K562 (cell line): ENCODE results near the gene HES6. TPM values are rescaled to one million over a fixed set of nuclear protein-coding genes. Genes with fewer than 3 reads are reported as not detected.

ENCODE experiments used
- COPS2 ChIP-seq: fragments of 450-650 bp; conservative IDR thresholded peaks from 2 replicates; pipeline ENCODE4 v1.6.1; 2016; ENCODE audit warnings: mild to moderate bottlenecking, moderate library complexity
- CREB3L1 ChIP-seq: fragments of 450-650 bp; IDR thresholded peaks from 2 replicates; pipeline ENCODE4 v1.6.1; 2014; ENCODE audit warnings: low read depth, mild to moderate bottlenecking, moderate library complexity, borderline replicate concordance
- CTCF ChIP-seq, 3 experiments: IDR thresholded peaks in 2 of 3; conservative IDR thresholded peaks in 1 of 3; 2 replicates each; pipeline ENCODE4 v1.5.1; 2011 to 2012; ENCODE audit warnings: low read length in 3 of 3, mild to moderate bottlenecking in 3 of 3, control low read depth in 2 of 3, improper control_type of control experiment in 1 of 3, inconsistent platforms in 1 of 3, low read depth in 1 of 3, mixed read lengths in 1 of 3, moderate library complexity in 1 of 3; ENCODE audit not compliant: insufficient read depth in 2 of 3
- DEAF1 ChIP-seq: fragments of 450-650 bp; formaldehyde crosslinking; IDR thresholded peaks from 2 replicates; pipeline ENCODE4 v1.4.0; 2020; ENCODE audit warnings: mild to moderate bottlenecking, moderate library complexity
- EHMT2 ChIP-seq: fragments of 450-650 bp; IDR thresholded peaks from 2 replicates; pipeline ENCODE4 v1.6.1; 2018; ENCODE audit warnings: antibody characterized with exemption
- EP300 ChIP-seq: IDR thresholded peaks from 2 replicates; pipeline ENCODE4 v1.6.1; 2012; ENCODE audit warnings: low read length, improper control_type of control experiment
- MTA3 ChIP-seq: fragments of 450-650 bp; formaldehyde crosslinking; IDR thresholded peaks from 2 replicates; pipeline ENCODE4 v1.6.1; 2017; ENCODE audit warnings: mild to moderate bottlenecking, borderline replicate concordance
- NCOA6 ChIP-seq: fragments of 450-650 bp; IDR thresholded peaks from 2 replicates; pipeline ENCODE4 v1.6.1; 2017; ENCODE audit warnings: mild to moderate bottlenecking
- NFIC ChIP-seq: fragments of 450-650 bp; IDR thresholded peaks from 2 replicates; pipeline ENCODE4 v1.6.1; 2017; ENCODE audit warnings: mild to moderate bottlenecking, inconsistent platforms
- OTX1 ChIP-seq: fragments of 450-650 bp; formaldehyde crosslinking; IDR thresholded peaks from 2 replicates; pipeline ENCODE4 v1.4.0; 2022; ENCODE audit warnings: mild to moderate bottlenecking
- PHF8 ChIP-seq: fragments of 200-600 bp; sonication (generic); IDR thresholded peaks from 2 replicates; pipeline ENCODE4 v1.6.1; 2012; ENCODE audit warnings: mixed run types, mild to moderate bottlenecking, inconsistent platforms, low read length, moderate library complexity, borderline replicate concordance
- RUNX1 ChIP-seq: sonication (generic); IDR thresholded peaks from 2 replicates; pipeline ENCODE4 v1.6.1; 2016; ENCODE audit warnings: antibody characterized with exemption, low read depth
- SLC30A9 ChIP-seq: fragments of 250-450 bp; sonication (Bioruptor Pico); IDR thresholded peaks from 2 replicates; pipeline ENCODE4 v1.8.0; 2022; ENCODE audit warnings: mild to moderate bottlenecking, moderate library complexity
- SMC3 ChIP-seq: conservative IDR thresholded peaks from 2 replicates; pipeline ENCODE4 v1.6.1; 2011; ENCODE audit warnings: low read depth, low read length, improper control_type of control experiment; ENCODE audit not compliant: insufficient read depth
- SPI1 ChIP-seq: IDR thresholded peaks from 2 replicates; pipeline ENCODE4 v1.6.1; 2011; ENCODE audit warnings: low read depth, low read length, control low read depth, borderline replicate concordance
- STAG1 ChIP-seq: sonication (generic); formaldehyde crosslinking; IDR thresholded peaks from 2 replicates; pipeline ENCODE4 v1.5.0; 2020; ENCODE audit warnings: missing genetic modification reagents, borderline replicate concordance
- USF1 ChIP-seq: sonication (generic); formaldehyde crosslinking; IDR thresholded peaks from 2 replicates; pipeline ENCODE4 v1.9.0; 2022; ENCODE audit warnings: mild to moderate bottlenecking, missing genetic modification reagents
- ZNF23 ChIP-seq: fragments of 250-450 bp; sonication (Bioruptor Pico); IDR thresholded peaks from 2 replicates; pipeline ENCODE4 v1.4.0; 2020; ENCODE audit warnings: mild to moderate bottlenecking
- ZNF398 ChIP-seq: fragments of 250-450 bp; sonication (Bioruptor Pico); IDR thresholded peaks from 2 replicates; pipeline ENCODE4 v1.8.0; 2021; ENCODE audit warnings: moderate library complexity, mild to moderate bottlenecking, inconsistent platforms
- ZNF586 ChIP-seq: fragments of 450-650 bp; formaldehyde crosslinking; conservative IDR thresholded peaks from 2 replicates; pipeline ENCODE4 v1.4.0; 2020; ENCODE audit warnings: mild to moderate bottlenecking, moderate library complexity
- polyA plus RNA-seq, 8 experiments: library from polyadenylated mRNA; depleted of rRNA in 4 of 8; stranded (reverse) in 5 of 8; unstranded in 3 of 8; fragments of >200 nt; fragmentation: Nextera tagmentation in 2 of 8; fragmentation: Illumina TruSeq in 1 of 8; extraction: Ambion mirVana in 2 of 8; extraction: Trizol in 1 of 8; gene quantifications; 2 replicates each; pipeline versions ENCODE4 v1.2.1 to v1.2.3, GENCODE V29; 2011 to 2014; ENCODE audit warnings: inconsistent platforms in 1 of 8, missing spikeins in 1 of 8
- total RNA-seq, 7 experiments: library from RNA; depleted of rRNA in 6 of 7; stranded (reverse); fragments of >200 nt in 6 of 7; fragmentation: Illumina TruSeq in 2 of 7; extraction: Trizol in 2 of 7; gene quantifications; 2 replicates each; pipeline versions ENCODE4 v1.2.1 to v1.2.3, GENCODE V29; 2011 to 2021; ENCODE audit warnings: low replicate concordance in 1 of 7

HES6 gene
- total and polyA plus RNA-seq, 9 of the 15 experiments (the other 6 are each of a cell fraction or from before 2014, with no cell fraction given) = 6.2 to 133 (median 29.2) TPM

GRCh38 chr2:238263204-238264071 lies 23.6 kb upstream of the HES6 start (continued):
- TF ChIP-seq SPI1 = no peak
- TF ChIP-seq OTX1 (CRISPR knock-in tag) = no peak
- TF ChIP-seq EP300 = no peak
- TF ChIP-seq ZNF23 (CRISPR knock-in tag) = no peak
- peak; percentile 77 to 79 (median 79) for TF ChIP-seq CTCF (IDR thresholded peaks at IDR 0.05 in 2 of 3, conservative IDR thresholded peaks at IDR 0.05 in 1 of 3; ENCODE audit: insufficient read depth in 2 of 3, low read depth in 1 of 3, low read length in 3 of 3)
- TF ChIP-seq DEAF1 = 0 out of 2 replicates have a peak, but pooled peaks have one; percentile 11
- TF ChIP-seq EHMT2 = no peak
- TF ChIP-seq ZNF586 (CRISPR knock-in tag) = no peak
- no peak for TF ChIP-seq PHF8
- TF ChIP-seq NFIC = peak; percentile 8; the same call in 1 of the 2 replicates
- no peak for TF ChIP-seq SLC30A9 (CRISPR knock-in tag)
- TF ChIP-seq RUNX1 = no peak
- no peak for TF ChIP-seq USF1 (CRISPR knock-in tag)
- TF ChIP-seq ZNF398 (CRISPR knock-in tag) = no peak
- TF ChIP-seq CREB3L1 = no peak
- no peak for TF ChIP-seq NCOA6
- TF ChIP-seq COPS2 = no peak
- peak; percentile 68 for TF ChIP-seq SMC3
- no peak for TF ChIP-seq MTA3
- peak; percentile 89; the same call in 1 of the 2 replicates for TF ChIP-seq STAG1 (CRISPR knock-in tag)
